ENCODE data around the gene VPS13D. TPM values are rescaled to one million over a fixed set of nuclear protein-coding genes. Genes with fewer than 3 reads are reported as not detected.

The VPS13D gene
- total and polyA plus RNA-seq, 2 donors (not counting 3 experiments of a cell fraction or from before 2014, with no cell fraction given), result 13.6 to 48.5 TPM

DNA sequence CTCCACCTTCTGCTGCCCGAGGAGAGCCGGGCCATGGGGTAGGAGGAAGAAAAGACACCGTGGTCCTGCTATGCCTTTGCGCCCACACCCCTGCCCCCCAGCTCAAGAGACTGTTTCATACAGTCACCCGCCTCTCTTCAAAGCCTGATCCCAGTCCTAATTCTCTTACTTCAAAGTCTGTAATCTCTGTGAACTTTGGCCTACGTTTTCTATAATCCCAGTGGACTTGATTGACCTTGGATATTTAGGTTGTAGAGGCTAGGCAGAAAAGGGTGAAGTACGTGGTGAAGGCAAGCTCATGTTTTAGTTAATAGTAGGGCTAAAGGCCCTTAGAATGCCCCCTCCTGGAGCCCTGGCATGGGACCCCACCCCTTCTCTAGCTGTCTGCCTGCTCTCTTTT, 28.4 kb downstream of the VPS13D start:
- no peaks in the 10 kb centered on the region for H3K79me2 ChIP-seq (ENCODE audit: control insufficient read depth, insufficient read depth, low read length)
- H3K4me3 ChIP-seq (replicated peaks in 1 of 3; ENCODE audit: insufficient read depth in 1 of 3, low read depth in 1 of 3, low read length in 3 of 3), result no peak overlapping the region
- TF ChIP-seq FOS (IDR thresholded peaks at IDR 0.05; ENCODE audit: borderline replicate concordance, insufficient read depth, low read length), result no peak
- no peak for TF ChIP-seq EZH2 (IDR thresholded peaks at IDR 0.05; ENCODE audit: borderline replicate concordance, low read depth, low read length, severe bottlenecking)
- TF ChIP-seq, protein P1, sequence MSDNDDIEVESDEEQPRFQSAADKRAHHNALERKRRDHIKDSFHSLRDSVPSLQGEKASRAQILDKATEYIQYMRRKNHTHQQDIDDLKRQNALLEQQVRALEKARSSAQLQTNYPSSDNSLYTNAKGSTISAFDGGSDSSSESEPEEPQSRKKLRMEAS (IDR thresholded peaks at IDR 0.05; ENCODE audit: insufficient read depth, insufficient read length), result no peak
- no peak for TF ChIP-seq POLR2A (IDR thresholded peaks at IDR 0.05; ENCODE audit: low read depth, low read length)
- TF ChIP-seq, protein P2, sequence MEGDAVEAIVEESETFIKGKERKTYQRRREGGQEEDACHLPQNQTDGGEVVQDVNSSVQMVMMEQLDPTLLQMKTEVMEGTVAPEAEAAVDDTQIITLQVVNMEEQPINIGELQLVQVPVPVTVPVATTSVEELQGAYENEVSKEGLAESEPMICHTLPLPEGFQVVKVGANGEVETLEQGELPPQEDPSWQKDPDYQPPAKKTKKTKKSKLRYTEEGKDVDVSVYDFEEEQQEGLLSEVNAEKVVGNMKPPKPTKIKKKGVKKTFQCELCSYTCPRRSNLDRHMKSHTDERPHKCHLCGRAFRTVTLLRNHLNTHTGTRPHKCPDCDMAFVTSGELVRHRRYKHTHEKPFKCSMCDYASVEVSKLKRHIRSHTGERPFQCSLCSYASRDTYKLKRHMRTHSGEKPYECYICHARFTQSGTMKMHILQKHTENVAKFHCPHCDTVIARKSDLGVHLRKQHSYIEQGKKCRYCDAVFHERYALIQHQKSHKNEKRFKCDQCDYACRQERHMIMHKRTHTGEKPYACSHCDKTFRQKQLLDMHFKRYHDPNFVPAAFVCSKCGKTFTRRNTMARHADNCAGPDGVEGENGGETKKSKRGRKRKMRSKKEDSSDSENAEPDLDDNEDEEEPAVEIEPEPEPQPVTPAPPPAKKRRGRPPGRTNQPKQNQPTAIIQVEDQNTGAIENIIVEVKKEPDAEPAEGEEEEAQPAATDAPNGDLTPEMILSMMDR (IDR thresholded peaks at IDR 0.05; ENCODE audit: extremely low read depth in 1 of 2, insufficient read depth in 1 of 2, low read depth in 1 of 2, low read length in 2 of 2), result no peak
- no peak for TF ChIP-seq MYC (IDR thresholded peaks at IDR 0.05; ENCODE audit: low read depth, low read length)
- TF ChIP-seq JUN (IDR thresholded peaks at IDR 0.05; ENCODE audit: borderline replicate concordance, insufficient read depth, insufficient read length, low read depth), result no peak
- TF ChIP-seq POLR2AphosphoS5 (IDR thresholded peaks at IDR 0.05; ENCODE audit: insufficient read depth, low read depth, low read length), result no peak
- TF ChIP-seq GATA2 (IDR thresholded peaks at IDR 0.05; ENCODE audit: insufficient read depth, insufficient read length, low read depth, low read length), result no peak
- dilution Hi-C loops (cut with MboI; ENCODE audit: extremely low pct_ligation_motif_present, low sequenced_read_pairs) (no loop called here), intact Hi-C loops (cut with micrococcal nuclease) (no loop called here)
- no peak overlapping the region for H3K9ac ChIP-seq (replicated peaks; ENCODE audit: extremely low read depth, insufficient read depth, low read length)
- POLR2A ChIA-PET, result no interaction called here
- CTCF ChIA-PET, result interaction anchor here (1.1 kb wide), 1 partner anchor 17 kb away, joined by 4 read pairs; no protein-coding TSS in a partner anchor
- FAIRE-seq (no peak), DNase-seq (ENCODE audit: low read depth, low spot score) (no peak)
- no peaks in the 10 kb centered on the region for H3K4me1 ChIP-seq (ENCODE audit: control insufficient read depth, extremely low read depth, insufficient read depth, low read length)
- no peak overlapping the region for H3K4me2 ChIP-seq (ENCODE audit: insufficient read depth, low read length)
- H3K27ac ChIP-seq (ENCODE audit: insufficient read depth, low read depth, low read length), result no peak overlapping the region
- no peaks in the 10 kb centered on the region for H3K9me3 ChIP-seq (replicated peaks; ENCODE audit: control insufficient read depth, insufficient read depth, low read length)
- H3K9me1 ChIP-seq (replicated peaks; ENCODE audit: control insufficient read depth, extremely low read depth, insufficient read depth, low read length), result no peaks in the 10 kb centered on the region
- no TSS peak for BruUV-seq (replicated peaks)
- H3K27me3 ChIP-seq (ENCODE audit: control insufficient read depth in 2 of 2, insufficient read depth in 2 of 2, low read length in 2 of 2), result no peaks in the 10 kb centered on the region
- H3K36me3 ChIP-seq (ENCODE audit: control insufficient read depth in 2 of 2, extremely low read depth in 1 of 2, insufficient read depth in 2 of 2, low read length in 2 of 2), result peaks cover 17 to 19% of the 10 kb centered on the region in 2 experiments
- H4K20me1 ChIP-seq (replicated peaks; ENCODE audit: control insufficient read depth, extremely low read depth, insufficient read depth, low read length), result no peaks in the 10 kb centered on the region
- no peak overlapping the region for H2AFZ ChIP-seq (ENCODE audit: low read depth, low read length)

Measured in endothelial cell of umbilical vein (primary cell).